Measurements from ENCODE around the gene UNC5A. TPM values are rescaled to one million over a fixed set of nuclear protein-coding genes. Genes with fewer than 3 reads are reported as not detected.

UNC5A gene
- total and polyA plus RNA-seq, 8 donors: 0.09 to 3.6 (median 0.32) TPM

- ATAC-seq (no peak), FAIRE-seq (no peak), DNase-seq (peak in 1 of 6 donors; percentile 32)
- Histone ChIP-seq H3K4me3 (no peak overlapping the region), H3K27ac (no peak overlapping the region), H3K4me1 (no peaks in the 10 kb centered on the region), H3K27me3 (no peaks in the 10 kb centered on the region), H3K36me3 (no peaks in the 10 kb centered on the region), H3K9me3 (no peaks in the 10 kb centered on the region)
- intact Hi-C loops (cut with DNase I): no loop called here
- WGBS, 2 donors: 51 to 63% methylated on average over 8 of the region's 8 CpGs
- no peak for TF ChIP-seq CTCF (IDR thresholded peaks at IDR 0.05)
Observed at GRCh38 chr5:176856746-176857145, 46.4 kb downstream of the UNC5A start.

GRCh38 chr5:176857216-176857893 is 47.0 kb downstream of the UNC5A start:
- no peaks in the 10 kb centered on the region for H3K36me3 ChIP-seq
- no peaks in the 10 kb centered on the region for H3K9me3 ChIP-seq
- no peak overlapping the region for H3K27ac ChIP-seq
- TF ChIP-seq CTCF (IDR thresholded peaks at IDR 0.05): no peak
- no peaks in the 10 kb centered on the region for H3K27me3 ChIP-seq
- no peak for ATAC-seq
- H3K4me3 ChIP-seq: no peak overlapping the region
- intact Hi-C loops (cut with DNase I): no loop called here
- peak in 1 of 6 donors; percentile 30 for DNase-seq
- 47 to 62% methylated on average over 19 of the region's 19 CpGs for WGBS, 2 donors
- H3K4me1 ChIP-seq: no peaks in the 10 kb centered on the region
- no peak for FAIRE-seq

- H3K4me3 ChIP-seq: no peak overlapping the region
- TF ChIP-seq CTCF (IDR thresholded peaks at IDR 0.05): no peak
- H3K27me3 ChIP-seq: no peaks in the 10 kb centered on the region
- DNase-seq (peak in 1 of 6 donors; percentile 38), ATAC-seq (no peak), FAIRE-seq (no peak)
- intact Hi-C loops (cut with DNase I): no loop called here
- no peaks in the 10 kb centered on the region for H3K36me3 ChIP-seq
- no peaks in the 10 kb centered on the region for H3K4me1 ChIP-seq
- H3K27ac ChIP-seq: no peak overlapping the region
- H3K9me3 ChIP-seq: no peaks in the 10 kb centered on the region
- WGBS, 2 donors: 66 to 78% methylated on average over 11 of the region's 11 CpGs
Observed at GRCh38 chr5:176857894-176858273, 47.5 kb downstream of the UNC5A start.

GRCh38 chr5:176859916-176860315 is 49.6 kb downstream of the UNC5A start:
- no peak overlapping the region for H3K4me3 ChIP-seq
- WGBS, 2 donors: 48 to 53% methylated on average over 8 to 10 of the region's 10 CpGs
- TF ChIP-seq CTCF (IDR thresholded peaks at IDR 0.05): no peak
- no peaks in the 10 kb centered on the region for H3K36me3 ChIP-seq
- no peaks in the 10 kb centered on the region for H3K27me3 ChIP-seq
- DNase-seq (peak in 1 of 6 donors; percentile 53), FAIRE-seq (no peak), ATAC-seq (no peak)
- H3K27ac ChIP-seq: no peak overlapping the region
- H3K9me3 ChIP-seq: no peaks in the 10 kb centered on the region
- intact Hi-C loops (cut with DNase I): no loop called here
- H3K4me1 ChIP-seq: no peaks in the 10 kb centered on the region

- ATAC-seq (no peak), DNase-seq (peak in 1 of 6 donors; percentile 51), FAIRE-seq (no peak)
- Histone ChIP-seq H3K27ac (no peak overlapping the region), H3K36me3 (no peaks in the 10 kb centered on the region), H3K9me3 (no peaks in the 10 kb centered on the region), H3K4me1 (no peaks in the 10 kb centered on the region), H3K27me3 (no peaks in the 10 kb centered on the region), H3K4me3 (no peak overlapping the region)
- 45 to 64% methylated on average over 10 to 11 of the region's 11 CpGs for WGBS, 2 donors
- intact Hi-C loops (cut with DNase I): no loop called here
- no peak for TF ChIP-seq CTCF (IDR thresholded peaks at IDR 0.05)
Observed at GRCh38 chr5:176860381-176860780, 50.0 kb downstream of the UNC5A start.

Data from pancreas (tissue), 10 donors.